Liver (tissue), 9 donors: Measurements from ENCODE around the gene C12orf75. TPM values are rescaled to one million over a fixed set of nuclear protein-coding genes. Genes with fewer than 3 reads are reported as not detected.
"Not testable (repeated sequence)": the region's sequence is repeated elsewhere in the genome, so short reads cannot be mapped to it uniquely, and the experiment has no call there.

Experiments used
- DNase-seq: peaks from one replicate; pipeline ENCODE4 v3.0.0-alpha.2; 2017; ENCODE audit warnings: low spot score
- H3K27ac ChIP-seq, 2 donors: one replicate each; pipeline ENCODE4 v1.7.0; 2013; ENCODE audit warnings: inconsistent platforms in 2 of 2, low read length in 2 of 2, control low read depth in 1 of 2, low read depth in 1 of 2, mild to moderate bottlenecking in 1 of 2
- H3K27me3 ChIP-seq, 4 donors: one replicate each; pipeline versions ENCODE4 v1.6.1 to v1.7.0; 2013; ENCODE audit warnings: low read length in 3 of 4, inconsistent platforms in 1 of 4, mild to moderate bottlenecking in 1 of 4, moderate library complexity in 1 of 4; ENCODE audit not compliant: control insufficient read depth in 4 of 4, insufficient read depth in 4 of 4
- H3K36me3 ChIP-seq, 4 donors: one replicate each; pipeline versions ENCODE4 v1.6.1 to v1.7.0; 2013; ENCODE audit warnings: low read length in 3 of 4, mild to moderate bottlenecking in 3 of 4, low read depth in 1 of 4, moderate library complexity in 1 of 4; ENCODE audit not compliant: control insufficient read depth in 4 of 4, insufficient read depth in 3 of 4
- H3K4me1 ChIP-seq, 4 donors: one replicate each; pipeline versions ENCODE4 v1.6.1 to v1.7.0; 2013; ENCODE audit warnings: low read length in 3 of 4, mild to moderate bottlenecking in 3 of 4, moderate library complexity in 1 of 4; ENCODE audit not compliant: control insufficient read depth in 4 of 4, insufficient read depth in 4 of 4
- H3K4me3 ChIP-seq, 3 donors: one replicate each; pipeline versions ENCODE4 v1.6.1 to v1.7.0; 2013; ENCODE audit warnings: low read length in 3 of 3, control low read depth in 1 of 3, low read depth in 1 of 3, mild to moderate bottlenecking in 1 of 3
- H3K9ac ChIP-seq, 2 donors: one replicate each; pipeline ENCODE4 v1.7.0; 2013; ENCODE audit warnings: low read length in 2 of 2, mild to moderate bottlenecking in 2 of 2, moderate library complexity in 2 of 2, control low read depth in 1 of 2, low read depth in 1 of 2
- H3K9me3 ChIP-seq, 4 donors: one replicate each; pipeline versions ENCODE4 v1.6.1 to v1.7.0; 2013; ENCODE audit warnings: low read length in 3 of 4; ENCODE audit not compliant: control insufficient read depth in 4 of 4
- EGR1 ChIP-seq, 2 donors: IDR thresholded peaks; 2 replicates each; pipeline ENCODE4 v1.6.1; 2016 to 2018; ENCODE audit warnings: antibody characterized with exemption in 2 of 2, low read depth in 2 of 2
- FOXA2 ChIP-seq: IDR thresholded peaks from 2 replicates; pipeline ENCODE4 v1.6.1; 2016; ENCODE audit warnings: antibody characterized with exemption
- GABPA ChIP-seq, 2 donors: IDR thresholded peaks in 1 of 2; conservative IDR thresholded peaks in 1 of 2; 2 replicates each; pipeline ENCODE4 v1.6.1; 2016; ENCODE audit warnings: antibody characterized with exemption in 2 of 2, mild to moderate bottlenecking in 1 of 2, moderate library complexity in 1 of 2
- HNF4A ChIP-seq, 2 donors: conservative IDR thresholded peaks; 2 replicates each; pipeline ENCODE4 v1.6.1; 2016; ENCODE audit warnings: antibody characterized with exemption in 2 of 2, mild to moderate bottlenecking in 2 of 2
- HNF4G ChIP-seq: IDR thresholded peaks from 2 replicates; pipeline ENCODE4 v1.6.1; 2016; ENCODE audit warnings: antibody characterized with exemption
- JUND ChIP-seq, 2 donors: IDR thresholded peaks; 2 replicates each; pipeline ENCODE4 v1.6.1; 2016; ENCODE audit warnings: antibody characterized with exemption in 2 of 2
- NR2F2 ChIP-seq: IDR thresholded peaks from 2 replicates; pipeline ENCODE4 v1.6.1; 2016; ENCODE audit warnings: antibody characterized with exemption
- RAD21 ChIP-seq, 2 donors: IDR thresholded peaks; 2 replicates each; pipeline ENCODE4 v1.6.1; 2016; ENCODE audit warnings: antibody characterized with exemption in 2 of 2, mild to moderate bottlenecking in 2 of 2
- RXRA ChIP-seq, 2 donors: IDR thresholded peaks; 2 replicates each; pipeline ENCODE4 v1.6.1; 2017 to 2018; ENCODE audit warnings: antibody characterized with exemption in 2 of 2, mild to moderate bottlenecking in 1 of 2
- SP1 ChIP-seq: IDR thresholded peaks from 2 replicates; pipeline ENCODE4 v1.6.1; 2018; ENCODE audit warnings: antibody characterized with exemption, mild to moderate bottlenecking
- YY1 ChIP-seq: IDR thresholded peaks from 2 replicates; pipeline ENCODE4 v1.6.1; 2016; ENCODE audit warnings: antibody characterized with exemption, mild to moderate bottlenecking
- WGBS: extraction: QIAGEN DNeasy Blood & Tissue Kit; methylation state at CpG from one replicate; pipeline ENCODE4 v1.1.7; 2013; 5-methylcytosine and 5-hydroxymethylcytosine counted together
- polyA plus RNA-seq, 2 donors: library from polyadenylated mRNA; stranded (reverse) in 1 of 2; unstranded in 1 of 2; fragments of 200-250 nt in 1 of 2; fragments of >200 nt in 1 of 2; fragmentation: Nextera tagmentation in 1 of 2; extraction: Ambion mirVana in 1 of 2; gene quantifications; one replicate each; pipeline versions ENCODE4 v1.2.1 to v1.2.3, GENCODE V29; 2013 to 2015
- total RNA-seq, 2 donors: library from RNA; depleted of rRNA; stranded (reverse); fragments of >200 nt; gene quantifications; one replicate each; pipeline ENCODE4 v1.2.3, GENCODE V29; 2014
- TF ChIP-seq, protein P1 (sequence below): IDR thresholded peaks from 2 replicates; pipeline ENCODE4 v1.6.1; 2016; ENCODE audit warnings: antibody characterized with exemption
- TF ChIP-seq, protein P2 (sequence below): IDR thresholded peaks from 2 replicates; pipeline ENCODE4 v1.6.1; 2016; ENCODE audit warnings: antibody characterized with exemption
- TF ChIP-seq, protein P3 (sequence below): IDR thresholded peaks from 2 replicates; pipeline ENCODE4 v1.6.1; 2016; ENCODE audit warnings: antibody characterized with exemption
- donor health status: healthy.
- donor health status: healthy.
- donor health status: healthy.
- donor health status: healthy.
- donor health status: healthy.

The C12orf75 gene
- total and polyA plus RNA-seq, 4 donors = 1.2 to 3.9 (median 2.8) TPM

DNA sequence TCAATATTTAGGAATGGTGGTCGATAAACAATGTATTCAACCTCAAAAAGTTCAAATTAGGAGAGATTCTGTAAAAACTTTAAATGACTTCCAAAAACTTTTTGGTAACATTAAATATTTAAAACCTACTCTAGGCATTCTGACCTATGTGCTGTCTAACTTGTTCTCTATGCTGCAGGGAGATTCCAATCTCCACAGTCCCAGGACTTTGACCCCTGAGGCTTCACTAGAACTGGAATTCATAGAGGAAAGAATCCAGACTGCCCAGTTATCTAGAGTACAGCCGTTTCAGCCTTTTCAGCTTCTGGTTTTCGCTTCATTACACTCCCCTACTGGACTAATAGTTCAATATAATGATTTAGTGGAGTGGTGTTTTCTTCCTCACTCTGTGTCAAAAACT lies 21.1 kb upstream of the C12orf75 start:
- H3K27ac ChIP-seq, DNase-seq: not testable (repeated sequence)
- WGBS = 54% methylated on average over 3 of the region's 3 CpGs

DNA sequence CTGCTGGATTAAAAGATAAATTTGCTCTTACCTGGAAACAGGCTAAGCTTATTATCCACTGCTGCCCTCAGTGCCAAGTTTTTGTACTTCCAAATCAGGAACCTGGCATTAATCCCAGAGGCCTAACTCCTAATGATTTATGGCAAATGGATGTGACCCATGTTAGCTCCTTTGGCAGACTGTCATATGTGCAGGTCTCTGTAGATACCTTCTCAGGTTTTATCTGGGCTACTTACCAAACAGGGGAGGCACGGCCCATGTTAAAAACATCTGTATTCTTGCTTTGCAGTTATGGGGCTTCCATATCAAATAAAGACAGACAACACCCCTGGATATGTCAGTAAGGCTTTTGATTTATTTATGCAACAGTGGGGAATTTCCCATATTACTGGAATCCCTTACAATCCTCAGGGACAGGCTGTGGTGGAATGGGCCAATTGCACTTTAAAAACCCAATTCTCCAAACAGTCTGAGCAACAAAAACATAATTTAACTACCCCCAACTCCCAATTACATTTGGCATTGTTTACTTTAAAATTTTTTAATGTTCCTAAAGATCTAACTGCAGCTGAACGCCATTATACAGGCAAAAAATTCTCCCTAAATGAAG lies 19.9 kb upstream of the C12orf75 start:
- H3K36me3 ChIP-seq, H3K4me3 ChIP-seq, H3K9ac ChIP-seq, DNase-seq, H3K27ac ChIP-seq, H3K27me3 ChIP-seq, H3K9me3 ChIP-seq: not testable (repeated sequence)
- peaks cover 0 to 12% (median 2%) of the 10 kb centered on the region in 4 donors for H3K4me1 ChIP-seq
- 66% methylated on average over 2 of the region's 2 CpGs for WGBS
- TF ChIP-seq HNF4A (conservative IDR thresholded peaks at IDR 0.05) (peak; percentile 36 to 38), RXRA (IDR thresholded peaks at IDR 0.05) (peak in 1 of 2 donors; percentile 25), RAD21 (IDR thresholded peaks at IDR 0.05) (peak in 1 of 2 donors; percentile 4), SP1 (peak; percentile 22)

More for the DNA sequence above, 21.1 kb upstream of the C12orf75 start:
- H3K9ac ChIP-seq, H3K36me3 ChIP-seq, H3K4me3 ChIP-seq, H3K27me3 ChIP-seq, H3K9me3 ChIP-seq: not testable (repeated sequence)
- peak; percentile 71 to 81 for TF ChIP-seq HNF4A (conservative IDR thresholded peaks at IDR 0.05)
- TF ChIP-seq HNF4G = peak; percentile 52
- TF ChIP-seq, protein P1, sequence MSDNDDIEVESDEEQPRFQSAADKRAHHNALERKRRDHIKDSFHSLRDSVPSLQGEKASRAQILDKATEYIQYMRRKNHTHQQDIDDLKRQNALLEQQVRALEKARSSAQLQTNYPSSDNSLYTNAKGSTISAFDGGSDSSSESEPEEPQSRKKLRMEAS = peak; percentile 13
- TF ChIP-seq SP1 = peak; percentile 78
- peak in 1 of 2 donors; percentile 21 for TF ChIP-seq RAD21 (IDR thresholded peaks at IDR 0.05)
- TF ChIP-seq RXRA (IDR thresholded peaks at IDR 0.05) = peak in 1 of 2 donors; percentile 8
- peaks cover 0 to 12% (median 2%) of the 10 kb centered on the region in 4 donors for H3K4me1 ChIP-seq

DNA sequence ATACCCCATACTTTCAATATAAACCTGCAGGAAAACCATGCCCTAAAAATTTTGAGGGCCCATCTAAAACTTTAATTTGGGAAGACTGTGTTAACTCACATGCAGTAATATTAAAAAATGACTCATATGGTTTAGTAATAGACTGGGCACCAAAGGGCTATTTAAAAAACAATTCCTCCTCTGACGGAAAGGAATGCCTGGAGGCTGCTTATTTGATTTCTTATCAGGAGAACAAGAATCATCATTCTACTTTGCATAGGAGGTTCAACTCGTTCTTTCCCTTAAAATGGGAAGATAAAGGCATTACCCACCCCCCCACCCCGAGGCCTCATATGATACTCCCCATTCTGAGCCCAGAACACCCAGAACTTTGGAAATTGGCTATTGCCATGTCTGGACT lies 18.6 kb upstream of the C12orf75 start:
- H3K4me1 ChIP-seq = peaks cover 0 to 12% (median 2%) of the 10 kb centered on the region in 4 donors
- H3K9ac ChIP-seq, H3K4me3 ChIP-seq, H3K27ac ChIP-seq, H3K36me3 ChIP-seq, DNase-seq, H3K9me3 ChIP-seq, H3K27me3 ChIP-seq: not testable (repeated sequence)
- WGBS = 90% methylated on average over 3 of the region's 3 CpGs

DNA sequence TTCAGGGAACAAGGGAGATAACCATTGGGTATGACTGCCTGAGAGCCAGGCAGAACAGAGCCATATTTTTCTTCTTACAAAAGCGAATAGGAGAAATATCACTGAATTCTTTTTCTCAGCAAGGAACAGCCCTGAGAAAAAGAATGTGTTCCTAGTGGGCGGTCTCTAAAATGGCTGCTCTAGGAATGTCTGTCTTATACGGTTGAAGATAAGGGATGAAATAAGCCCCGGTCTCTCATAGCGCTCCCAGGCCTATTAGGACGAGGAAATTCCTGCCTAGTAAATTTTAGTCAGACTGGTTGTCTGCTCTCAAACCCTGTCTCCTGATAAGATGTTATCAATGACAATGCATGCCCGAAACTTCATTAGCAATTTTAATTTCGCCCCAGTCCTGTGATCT lies 16.7 kb upstream of the C12orf75 start:
- WGBS = 95% methylated on average over 8 of the region's 8 CpGs
- H3K9me3 ChIP-seq, H3K9ac ChIP-seq, DNase-seq, H3K4me3 ChIP-seq, H3K36me3 ChIP-seq, H3K27ac ChIP-seq, H3K27me3 ChIP-seq: not testable (repeated sequence)
- H3K4me1 ChIP-seq = peaks cover 6 to 29% (median 14%) of the 10 kb centered on the region in 4 donors

DNA sequence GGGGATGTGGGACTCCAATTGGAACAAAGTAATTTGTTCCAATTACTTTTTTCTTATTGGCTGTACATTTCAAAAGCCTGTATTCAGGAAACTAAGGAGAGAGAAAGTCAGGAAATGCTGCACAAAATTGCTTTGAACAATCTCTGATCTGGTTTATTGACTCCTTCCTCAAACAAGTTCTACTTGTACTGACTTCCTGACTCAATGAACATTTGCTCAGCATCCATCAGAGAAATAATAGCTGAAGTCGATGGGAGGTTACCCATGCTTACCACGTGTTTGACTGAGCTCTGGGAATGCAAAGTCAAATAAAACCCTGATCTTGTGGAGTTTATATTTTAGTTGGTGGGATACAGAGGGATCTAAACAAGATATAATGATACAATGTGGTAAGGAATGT lies 15.4 kb upstream of the C12orf75 start:
- no peak overlapping the region for H3K9ac ChIP-seq
- peaks cover 8 to 37% (median 17%) of the 10 kb centered on the region in 4 donors for H3K4me1 ChIP-seq
- 79% methylated on average over 2 of the region's 2 CpGs for WGBS
- no peaks in the 10 kb centered on the region for H3K27me3 ChIP-seq
- H3K9me3 ChIP-seq = no peaks in the 10 kb centered on the region
- DNase-seq = no peak
- H3K4me3 ChIP-seq = no peak overlapping the region
- H3K36me3 ChIP-seq = no peaks in the 10 kb centered on the region
- H3K27ac ChIP-seq = no peak overlapping the region
- TF ChIP-seq EGR1 (IDR thresholded peaks at IDR 0.05; ENCODE audit: low read depth in 2 of 2) = no peak
- no peak for TF ChIP-seq GABPA (IDR thresholded peaks at IDR 0.05 in 1 of 2, conservative IDR thresholded peaks at IDR 0.05 in 1 of 2)
- TF ChIP-seq JUND (IDR thresholded peaks at IDR 0.05) = no peak
- TF ChIP-seq FOXA2 = no peak
- TF ChIP-seq YY1 = no peak
- TF ChIP-seq HNF4A (conservative IDR thresholded peaks at IDR 0.05) = no peak
- no peak for TF ChIP-seq RAD21 (IDR thresholded peaks at IDR 0.05)
- no peak for TF ChIP-seq RXRA (IDR thresholded peaks at IDR 0.05)
- TF ChIP-seq, protein P2, sequence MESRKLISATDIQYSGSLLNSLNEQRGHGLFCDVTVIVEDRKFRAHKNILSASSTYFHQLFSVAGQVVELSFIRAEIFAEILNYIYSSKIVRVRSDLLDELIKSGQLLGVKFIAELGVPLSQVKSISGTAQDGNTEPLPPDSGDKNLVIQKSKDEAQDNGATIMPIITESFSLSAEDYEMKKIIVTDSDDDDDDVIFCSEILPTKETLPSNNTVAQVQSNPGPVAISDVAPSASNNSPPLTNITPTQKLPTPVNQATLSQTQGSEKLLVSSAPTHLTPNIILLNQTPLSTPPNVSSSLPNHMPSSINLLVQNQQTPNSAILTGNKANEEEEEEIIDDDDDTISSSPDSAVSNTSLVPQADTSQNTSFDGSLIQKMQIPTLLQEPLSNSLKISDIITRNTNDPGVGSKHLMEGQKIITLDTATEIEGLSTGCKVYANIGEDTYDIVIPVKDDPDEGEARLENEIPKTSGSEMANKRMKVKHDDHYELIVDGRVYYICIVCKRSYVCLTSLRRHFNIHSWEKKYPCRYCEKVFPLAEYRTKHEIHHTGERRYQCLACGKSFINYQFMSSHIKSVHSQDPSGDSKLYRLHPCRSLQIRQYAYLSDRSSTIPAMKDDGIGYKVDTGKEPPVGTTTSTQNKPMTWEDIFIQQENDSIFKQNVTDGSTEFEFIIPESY = no peak
- TF ChIP-seq SP1 = no peak
- TF ChIP-seq, protein P1 = no peak
- TF ChIP-seq, protein P3, sequence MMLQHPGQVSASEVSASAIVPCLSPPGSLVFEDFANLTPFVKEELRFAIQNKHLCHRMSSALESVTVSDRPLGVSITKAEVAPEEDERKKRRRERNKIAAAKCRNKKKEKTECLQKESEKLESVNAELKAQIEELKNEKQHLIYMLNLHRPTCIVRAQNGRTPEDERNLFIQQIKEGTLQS = no peak
- TF ChIP-seq NR2F2 = no peak
